ENCODE data around the gene TRAK1.

The TRAK1 gene

DNA sequence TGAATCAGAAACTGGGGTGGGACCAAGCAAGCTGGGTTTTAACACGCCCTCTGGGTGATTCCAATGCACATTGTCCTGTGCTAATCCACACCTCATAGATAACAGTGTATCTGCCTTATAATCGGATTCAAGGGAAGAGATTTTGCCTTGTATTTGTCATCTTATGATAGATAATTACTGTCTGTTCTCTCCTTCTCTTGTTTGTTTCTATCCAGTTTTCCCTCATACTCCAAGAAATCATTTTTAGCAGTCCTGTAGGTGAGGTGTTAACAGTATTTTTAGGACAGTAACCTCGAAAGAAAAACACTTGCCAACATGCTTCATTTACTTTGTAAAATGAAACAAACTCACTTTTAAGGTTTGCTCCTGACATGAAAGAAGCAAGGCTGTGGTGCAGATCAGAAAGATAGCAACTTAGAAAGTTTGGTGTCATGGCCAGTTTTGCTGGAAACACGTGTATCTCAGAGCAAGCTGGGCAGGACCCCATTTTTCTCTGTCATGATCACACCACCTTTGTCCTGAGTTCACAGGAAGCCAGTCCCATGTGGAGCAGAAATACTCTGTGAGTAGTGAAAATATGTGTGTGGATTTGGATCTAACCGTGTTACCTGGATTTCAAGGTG, 72.6 kb downstream of the TRAK1 start:
- H3K27ac ChIP-seq (ENCODE audit: low read depth, low read length), result no peak overlapping the region
- no peaks in the 10 kb centered on the region for H3K9me3 ChIP-seq (ENCODE audit: control insufficient read depth in 1 of 2, low read length in 2 of 2)
- no peaks in the 10 kb centered on the region for H3K27me3 ChIP-seq (ENCODE audit: control insufficient read depth in 1 of 2, insufficient read depth in 2 of 2, low read length in 2 of 2)
- H3K9ac ChIP-seq (ENCODE audit: low read depth in 1 of 2, low read length in 2 of 2), result peak overlapping the region in 1 of 2 donors; percentile 20
- H3K4me3 ChIP-seq (ENCODE audit: low read depth in 1 of 2, low read length in 2 of 2), result peak overlapping the region in 1 of 2 donors; percentile 12
- H3K36me3 ChIP-seq (ENCODE audit: control insufficient read depth in 1 of 2, insufficient read depth in 2 of 2, low read length in 2 of 2), result no peaks in the 10 kb centered on the region
- H3K4me1 ChIP-seq (ENCODE audit: control insufficient read depth in 1 of 2, insufficient read depth in 2 of 2, low read length in 2 of 2), result peaks cover 48 to 55% of the 10 kb centered on the region in 2 donors

DNA sequence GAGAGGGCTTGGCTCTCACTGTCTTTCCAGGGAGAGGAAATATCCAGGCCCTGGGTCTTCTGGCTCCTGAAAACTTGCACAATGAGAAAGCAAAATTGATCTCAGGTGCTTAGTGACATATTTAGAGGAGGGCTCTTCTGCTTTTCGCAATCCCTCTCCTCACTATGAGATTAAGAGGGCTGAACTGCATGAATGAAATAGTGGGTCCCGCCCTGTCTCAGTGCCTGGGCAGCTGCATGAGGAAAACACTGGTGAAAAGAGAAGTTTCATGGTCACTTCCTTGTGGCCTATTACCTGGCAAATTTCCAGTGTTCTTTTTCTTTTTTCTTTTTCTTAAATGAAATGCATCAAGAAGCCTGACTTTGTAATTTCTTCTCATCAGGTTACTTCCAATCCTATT, 73.5 kb downstream of the TRAK1 start:
- Histone ChIP-seq H3K4me1 (ENCODE audit: control insufficient read depth in 1 of 2, insufficient read depth in 2 of 2, low read length in 2 of 2) (peaks cover 41 to 48% of the 10 kb centered on the region in 2 donors), H3K4me3 (ENCODE audit: low read depth in 1 of 2, low read length in 2 of 2) (peak overlapping the region in 1 of 2 donors; percentile 3), H3K27ac (ENCODE audit: low read depth, low read length) (no peak overlapping the region), H3K9ac (ENCODE audit: low read depth in 1 of 2, low read length in 2 of 2) (peak overlapping the region; percentile 4 to 20), H3K27me3 (ENCODE audit: control insufficient read depth in 1 of 2, insufficient read depth in 2 of 2, low read length in 2 of 2) (no peaks in the 10 kb centered on the region), H3K36me3 (ENCODE audit: control insufficient read depth in 1 of 2, insufficient read depth in 2 of 2, low read length in 2 of 2) (no peaks in the 10 kb centered on the region), H3K9me3 (ENCODE audit: control insufficient read depth in 1 of 2, low read length in 2 of 2) (no peaks in the 10 kb centered on the region)

DNA sequence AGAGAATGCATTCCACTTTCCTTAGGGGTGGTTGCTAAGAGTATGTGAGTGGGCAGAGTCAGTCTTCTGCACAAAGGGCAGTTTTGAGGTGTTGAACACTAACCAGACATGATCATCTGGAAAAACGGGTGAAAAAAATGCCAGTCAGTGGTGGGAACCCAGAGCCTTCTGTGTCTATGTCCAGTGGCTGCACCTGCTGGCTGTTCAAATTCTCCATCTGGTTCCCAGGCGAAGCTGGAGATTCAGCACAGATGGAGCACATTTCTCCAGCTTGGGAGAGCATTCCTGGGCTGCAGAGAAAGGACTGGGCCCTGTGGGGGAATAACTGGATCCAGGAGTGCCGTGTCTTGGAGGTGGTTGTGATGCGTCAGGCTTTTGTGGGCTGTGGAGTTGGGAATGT, 74.1 kb downstream of the TRAK1 start:
- Histone ChIP-seq H3K36me3 (ENCODE audit: control insufficient read depth in 1 of 2, insufficient read depth in 2 of 2, low read length in 2 of 2) (no peaks in the 10 kb centered on the region), H3K27me3 (ENCODE audit: control insufficient read depth in 1 of 2, insufficient read depth in 2 of 2, low read length in 2 of 2) (no peaks in the 10 kb centered on the region), H3K9me3 (ENCODE audit: control insufficient read depth in 1 of 2, low read length in 2 of 2) (no peaks in the 10 kb centered on the region), H3K4me1 (ENCODE audit: control insufficient read depth in 1 of 2, insufficient read depth in 2 of 2, low read length in 2 of 2) (peaks cover 39 to 47% of the 10 kb centered on the region in 2 donors), H3K4me3 (ENCODE audit: low read depth in 1 of 2, low read length in 2 of 2) (no peak overlapping the region), H3K9ac (ENCODE audit: low read depth in 1 of 2, low read length in 2 of 2) (no peak overlapping the region), H3K27ac (ENCODE audit: low read depth, low read length) (no peak overlapping the region)

DNA sequence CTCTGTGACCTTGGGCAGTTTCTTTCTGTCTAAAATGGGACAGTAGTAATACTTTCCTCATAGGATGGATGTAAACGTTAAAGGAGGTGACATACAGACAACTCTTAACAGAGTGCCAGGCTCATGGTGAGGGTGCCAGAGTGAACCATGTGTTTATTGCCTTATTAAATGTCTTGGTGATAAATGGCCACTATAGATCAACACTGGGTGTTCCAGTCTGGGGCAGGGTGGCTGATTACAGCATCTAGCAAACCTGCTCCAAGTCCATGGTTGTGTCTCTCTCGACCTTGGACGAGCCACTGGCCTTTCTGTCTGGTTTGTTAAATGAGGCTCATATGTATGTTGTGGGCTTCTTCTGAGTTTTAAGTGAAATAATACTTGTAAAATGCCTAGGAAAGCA, 75.1 kb downstream of the TRAK1 start:
- H3K27me3 ChIP-seq (ENCODE audit: control insufficient read depth in 1 of 2, insufficient read depth in 2 of 2, low read length in 2 of 2), result no peaks in the 10 kb centered on the region
- H3K36me3 ChIP-seq (ENCODE audit: control insufficient read depth in 1 of 2, insufficient read depth in 2 of 2, low read length in 2 of 2), result no peaks in the 10 kb centered on the region
- H3K9ac ChIP-seq (ENCODE audit: low read depth in 1 of 2, low read length in 2 of 2), result peak overlapping the region; percentile 26 to 50
- peaks cover 34 to 44% of the 10 kb centered on the region in 2 donors for H3K4me1 ChIP-seq (ENCODE audit: control insufficient read depth in 1 of 2, insufficient read depth in 2 of 2, low read length in 2 of 2)
- H3K27ac ChIP-seq (ENCODE audit: low read depth, low read length), result peak overlapping the region; percentile 46
- H3K4me3 ChIP-seq (ENCODE audit: low read depth in 1 of 2, low read length in 2 of 2), result no peak overlapping the region
- H3K9me3 ChIP-seq (ENCODE audit: control insufficient read depth in 1 of 2, low read length in 2 of 2), result no peaks in the 10 kb centered on the region

DNA sequence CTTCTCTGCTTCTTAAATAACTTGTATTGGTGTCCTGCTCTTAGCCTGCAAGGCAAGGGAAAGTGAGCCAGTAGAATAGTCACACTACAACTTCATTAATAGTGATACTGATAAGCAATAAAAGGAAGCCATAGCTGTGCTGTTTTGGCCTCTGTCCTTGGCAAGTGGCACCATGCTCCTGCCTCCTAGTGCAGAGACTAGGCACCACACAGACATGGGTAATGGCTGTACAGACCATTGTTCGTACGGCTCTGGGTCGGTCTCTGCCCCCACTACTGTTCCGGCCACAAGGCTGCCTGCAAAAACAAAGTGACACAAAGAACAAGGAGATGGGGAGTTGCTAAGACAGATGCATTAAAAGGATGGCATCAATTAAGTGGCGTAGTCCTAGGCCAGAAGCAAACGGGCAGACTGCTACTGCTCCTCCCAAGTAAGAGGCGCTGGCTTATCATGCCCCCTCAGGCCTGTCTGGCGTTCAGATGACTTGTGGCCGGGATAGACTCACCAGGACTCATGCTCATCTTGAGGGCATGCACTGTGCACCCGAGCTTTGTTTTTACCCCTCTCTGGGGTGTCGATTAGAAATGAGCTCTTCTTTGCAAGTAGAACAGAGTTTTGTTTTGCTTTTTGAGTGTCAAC, 75.6 kb downstream of the TRAK1 start:
- Histone ChIP-seq H3K9ac (ENCODE audit: low read depth in 1 of 2, low read length in 2 of 2) (peak overlapping the region in 1 of 2 donors; percentile 31), H3K27me3 (ENCODE audit: control insufficient read depth in 1 of 2, insufficient read depth in 2 of 2, low read length in 2 of 2) (no peaks in the 10 kb centered on the region), H3K27ac (ENCODE audit: low read depth, low read length) (peak overlapping the region; percentile 46), H3K4me1 (ENCODE audit: control insufficient read depth in 1 of 2, insufficient read depth in 2 of 2, low read length in 2 of 2) (peaks cover 34 to 39% of the 10 kb centered on the region in 2 donors), H3K9me3 (ENCODE audit: control insufficient read depth in 1 of 2, low read length in 2 of 2) (no peaks in the 10 kb centered on the region), H3K36me3 (ENCODE audit: control insufficient read depth in 1 of 2, insufficient read depth in 2 of 2, low read length in 2 of 2) (no peaks in the 10 kb centered on the region), H3K4me3 (ENCODE audit: low read depth in 1 of 2, low read length in 2 of 2) (no peak overlapping the region)

DNA sequence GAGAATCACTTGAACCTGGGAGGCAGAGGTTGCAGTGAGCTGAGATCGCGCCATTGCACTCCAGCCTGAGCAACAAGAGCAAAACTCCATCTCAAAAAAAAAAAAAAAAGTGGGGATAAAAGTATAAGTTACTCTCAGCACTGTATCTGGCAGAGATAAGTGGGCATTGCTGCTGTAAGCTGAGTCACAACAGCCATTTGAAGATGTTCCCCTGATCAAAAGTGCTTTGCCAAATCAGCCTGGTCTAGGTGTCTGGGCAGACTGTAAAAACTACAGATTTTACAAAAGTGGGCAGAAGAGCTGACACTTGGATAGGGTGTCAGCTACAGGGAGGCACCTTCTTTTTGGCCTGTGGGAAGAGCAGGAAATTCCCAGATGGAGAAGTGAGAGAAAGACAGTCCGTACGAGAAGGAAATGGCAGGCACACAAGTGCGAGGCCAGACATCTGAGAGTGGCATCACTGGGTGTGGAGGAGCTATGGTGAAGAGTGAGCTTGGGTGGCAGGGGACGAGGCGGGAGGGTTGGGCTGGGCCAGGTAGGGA, 78.5 kb downstream of the TRAK1 start:
- Histone ChIP-seq H3K36me3 (ENCODE audit: control insufficient read depth in 1 of 2, insufficient read depth in 2 of 2, low read length in 2 of 2) (no peaks in the 10 kb centered on the region), H3K9ac (ENCODE audit: low read depth in 1 of 2, low read length in 2 of 2) (no peak overlapping the region), H3K27ac (ENCODE audit: low read depth, low read length) (no peak overlapping the region), H3K4me3 (ENCODE audit: low read depth in 1 of 2, low read length in 2 of 2) (no peak overlapping the region), H3K4me1 (ENCODE audit: control insufficient read depth in 1 of 2, insufficient read depth in 2 of 2, low read length in 2 of 2) (peaks cover 31 to 33% of the 10 kb centered on the region in 2 donors), H3K9me3 (ENCODE audit: control insufficient read depth in 1 of 2, low read length in 2 of 2) (no peaks in the 10 kb centered on the region), H3K27me3 (ENCODE audit: control insufficient read depth in 1 of 2, insufficient read depth in 2 of 2, low read length in 2 of 2) (no peaks in the 10 kb centered on the region)

DNA sequence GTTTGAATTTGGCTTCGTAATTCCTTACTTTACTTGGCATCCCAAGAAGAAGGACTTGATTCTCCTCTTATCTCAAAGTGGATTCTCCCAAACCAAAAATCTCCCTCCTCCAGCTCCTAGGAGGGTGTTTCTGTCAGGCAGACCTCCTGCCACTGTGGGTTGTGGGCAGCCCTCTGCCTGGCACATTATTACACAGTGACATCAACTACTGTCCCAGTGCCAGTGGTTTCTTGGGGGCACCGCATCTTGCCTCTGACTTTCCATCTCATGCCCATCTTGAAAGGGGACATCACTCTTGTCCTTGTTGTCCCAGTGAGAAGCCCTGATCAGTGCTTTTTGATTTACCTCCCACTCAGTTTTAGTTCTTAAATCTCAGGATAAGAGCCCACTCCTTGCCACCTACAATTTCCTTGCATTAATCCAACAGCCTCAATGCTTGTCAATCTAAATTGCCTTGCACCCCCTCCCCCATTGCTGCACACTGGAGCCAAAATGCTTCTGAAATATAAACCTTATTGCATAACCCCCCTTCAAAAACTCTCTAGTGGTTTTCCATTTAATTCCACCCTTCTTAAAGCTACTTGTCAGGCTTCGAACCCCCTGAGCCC, 81.0 kb downstream of the TRAK1 start:
- peaks cover 9% of the 10 kb centered on the region in 2 donors for H3K4me1 ChIP-seq (ENCODE audit: control insufficient read depth in 1 of 2, insufficient read depth in 2 of 2, low read length in 2 of 2)
- H3K27me3 ChIP-seq (ENCODE audit: control insufficient read depth in 1 of 2, insufficient read depth in 2 of 2, low read length in 2 of 2), result no peaks in the 10 kb centered on the region
- H3K27ac ChIP-seq (ENCODE audit: low read depth, low read length), result no peak overlapping the region
- no peaks in the 10 kb centered on the region for H3K36me3 ChIP-seq (ENCODE audit: control insufficient read depth in 1 of 2, insufficient read depth in 2 of 2, low read length in 2 of 2)
- no peak overlapping the region for H3K4me3 ChIP-seq (ENCODE audit: low read depth in 1 of 2, low read length in 2 of 2)
- no peaks in the 10 kb centered on the region for H3K9me3 ChIP-seq (ENCODE audit: control insufficient read depth in 1 of 2, low read length in 2 of 2)
- no peak overlapping the region for H3K9ac ChIP-seq (ENCODE audit: low read depth in 1 of 2, low read length in 2 of 2)

DNA sequence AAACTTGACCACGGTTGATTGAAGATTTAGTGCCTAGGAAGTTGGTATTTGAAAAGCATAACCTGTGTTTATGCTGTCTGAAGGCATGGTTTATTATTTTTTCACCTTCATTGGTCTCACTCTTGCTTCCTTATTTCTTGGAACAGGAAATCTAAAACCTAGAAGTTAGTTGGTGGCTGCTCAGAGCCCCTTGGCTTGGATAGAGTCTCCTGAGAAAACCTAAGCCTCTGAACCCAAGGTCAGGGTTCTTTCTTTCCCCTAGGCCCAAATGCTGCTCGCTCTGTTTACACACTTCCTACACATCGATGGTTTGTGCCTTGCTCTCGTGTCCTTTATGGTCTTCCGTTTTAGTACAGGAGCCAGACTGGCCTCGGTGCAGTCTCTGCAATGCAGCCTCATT, 82.2 kb downstream of the TRAK1 start:
- H3K4me1 ChIP-seq (ENCODE audit: control insufficient read depth in 1 of 2, insufficient read depth in 2 of 2, low read length in 2 of 2), result peaks cover 10 to 12% of the 10 kb centered on the region in 2 donors
- no peak overlapping the region for H3K27ac ChIP-seq (ENCODE audit: low read depth, low read length)
- H3K9me3 ChIP-seq (ENCODE audit: control insufficient read depth in 1 of 2, low read length in 2 of 2), result no peaks in the 10 kb centered on the region
- H3K36me3 ChIP-seq (ENCODE audit: control insufficient read depth in 1 of 2, insufficient read depth in 2 of 2, low read length in 2 of 2), result peaks cover 0 to 11% of the 10 kb centered on the region in 2 donors
- no peaks in the 10 kb centered on the region for H3K27me3 ChIP-seq (ENCODE audit: control insufficient read depth in 1 of 2, insufficient read depth in 2 of 2, low read length in 2 of 2)
- H3K4me3 ChIP-seq (ENCODE audit: low read depth in 1 of 2, low read length in 2 of 2), result no peak overlapping the region
- no peak overlapping the region for H3K9ac ChIP-seq (ENCODE audit: low read depth in 1 of 2, low read length in 2 of 2)

DNA sequence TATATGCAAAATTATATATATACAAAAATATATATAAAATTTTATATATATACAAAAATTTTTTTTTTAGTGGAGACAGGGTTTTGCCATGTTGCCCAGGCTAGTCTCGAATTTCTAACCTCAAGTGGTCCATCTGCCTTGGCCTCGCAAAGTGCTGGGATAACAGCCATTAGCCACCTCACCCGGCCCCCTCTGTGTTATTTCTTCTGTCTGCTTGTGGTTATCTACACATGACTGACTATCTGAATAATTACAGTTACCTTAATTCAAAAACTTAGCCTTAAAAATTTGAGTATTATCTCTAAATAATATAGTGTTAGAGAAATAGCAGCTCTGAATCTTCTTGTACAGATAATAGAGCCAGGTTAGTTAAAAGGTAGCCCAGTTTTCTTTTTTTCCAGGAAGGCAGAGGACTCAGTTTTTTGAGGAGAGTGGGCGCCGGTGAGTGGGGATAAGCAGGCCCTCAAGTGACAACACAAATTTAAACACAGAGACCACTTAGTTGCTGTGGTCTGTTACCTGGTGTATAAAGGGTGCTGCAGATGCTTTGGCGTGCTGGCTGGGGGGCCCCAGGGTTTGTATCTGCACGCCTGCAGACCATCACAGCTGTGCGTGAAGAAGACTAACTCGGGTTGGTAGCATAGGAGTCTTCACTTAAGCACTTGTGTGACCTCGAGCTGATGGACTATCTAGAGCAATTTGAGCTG, 83.7 kb downstream of the TRAK1 start:
- Histone ChIP-seq H3K9ac (ENCODE audit: low read depth in 1 of 2, low read length in 2 of 2) (no peak overlapping the region), H3K9me3 (ENCODE audit: control insufficient read depth in 1 of 2, low read length in 2 of 2) (no peaks in the 10 kb centered on the region), H3K27me3 (ENCODE audit: control insufficient read depth in 1 of 2, insufficient read depth in 2 of 2, low read length in 2 of 2) (no peaks in the 10 kb centered on the region), H3K27ac (ENCODE audit: low read depth, low read length) (no peak overlapping the region), H3K4me3 (ENCODE audit: low read depth in 1 of 2, low read length in 2 of 2) (no peak overlapping the region), H3K36me3 (ENCODE audit: control insufficient read depth in 1 of 2, insufficient read depth in 2 of 2, low read length in 2 of 2) (peaks cover 0 to 12% of the 10 kb centered on the region in 2 donors), H3K4me1 (ENCODE audit: control insufficient read depth in 1 of 2, insufficient read depth in 2 of 2, low read length in 2 of 2) (peaks cover 23 to 25% of the 10 kb centered on the region in 2 donors)
